Activated naive CD4-positive, alpha-beta T cell treated with anti-CD3 and anti-CD28 coated beads for 36 hours (primary cell): ENCODE results near the gene ASTN2. TPM values are rescaled to one million over a fixed set of nuclear protein-coding genes. Genes with fewer than 3 reads are reported as not detected.

ENCODE experiments used
- CTCF ChIA-PET: fragments of 350-600 bp; sonication (Branson Sonifier 250); formaldehyde crosslinking; loops from one replicate; lab custom pipeline; 2021; ENCODE audit warnings: antibody characterized with exemption; lab: Charles Lee
- DNase-seq: peaks from one replicate; pipeline ENCODE4 v3.0.0-alpha.2; 2020
- H3K27ac Mint-ChIP-seq: one replicate; pipeline ENCODE4 v1.8.0; 2021; ENCODE audit warnings: mild to moderate bottlenecking, mixed read lengths
- H3K27me3 Mint-ChIP-seq: one replicate; pipeline ENCODE4 v1.8.0; 2021; ENCODE audit warnings: low read depth, mixed read lengths
- H3K36me3 Mint-ChIP-seq: one replicate; pipeline ENCODE4 v1.8.0; 2021; ENCODE audit warnings: low read depth, mixed read lengths
- H3K4me1 Mint-ChIP-seq: one replicate; pipeline ENCODE4 v1.8.0; 2021; ENCODE audit warnings: low read depth, mixed read lengths
- H3K4me3 Mint-ChIP-seq: one replicate; pipeline ENCODE4 v1.8.0; 2021; ENCODE audit warnings: mild to moderate bottlenecking, moderate library complexity, mixed read lengths
- H3K9me3 Mint-ChIP-seq: one replicate; pipeline ENCODE4 v1.8.0; 2021; ENCODE audit warnings: mixed read lengths
- intact Hi-C: fragments of 100-400 bp; cut with micrococcal nuclease; formaldehyde crosslinking; loops from one replicate; pipeline ENCODE4 v1.15.1; 2023
- total RNA-seq, 2 experiments: library from RNA; stranded (reverse); gene quantifications; one replicate each; pipeline ENCODE4 v1.2.3, GENCODE V29; 2021

ASTN2 gene
- total RNA-seq, 2 experiments from 2014 or later: 6.0 to 6.6 TPM

GRCh38 chr9:117412006-117412715, 2.7 kb downstream of the ASTN2 start:
- Mint-ChIP-seq H3K27ac (no peak overlapping the region), H3K27me3 (peaks cover 37% of the 10 kb centered on the region), H3K9me3 (no peaks in the 10 kb centered on the region), H3K4me3 (no peak overlapping the region), H3K36me3 (peaks cover 1% of the 10 kb centered on the region), H3K4me1 (peaks cover 4% of the 10 kb centered on the region)
- CTCF ChIA-PET: no interaction called here
- no peak for DNase-seq
- intact Hi-C loops: no loop called here

DNA sequence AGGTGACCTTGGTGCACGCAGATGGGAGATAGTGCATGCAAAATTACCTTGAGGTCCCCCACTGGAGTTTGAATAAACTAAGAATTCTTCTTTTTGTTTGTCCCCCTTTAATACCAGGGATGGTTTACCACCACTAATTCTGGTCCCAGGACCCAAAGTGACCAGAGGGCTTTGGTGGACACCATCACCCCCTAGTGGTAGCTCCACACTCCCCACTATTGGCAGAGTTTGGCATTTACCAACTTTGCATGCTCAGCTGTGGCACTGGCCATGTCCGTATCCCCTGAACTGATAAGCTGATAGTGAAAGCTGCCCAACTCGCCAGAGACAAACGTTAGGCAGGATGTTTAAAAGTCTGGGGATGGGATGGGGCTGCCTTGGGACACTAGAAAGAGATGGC, 3.3 kb downstream of the ASTN2 start:
- Mint-ChIP-seq H3K4me1 (peaks cover 4% of the 10 kb centered on the region), H3K27me3 (peaks cover 42% of the 10 kb centered on the region), H3K4me3 (no peak overlapping the region), H3K9me3 (no peaks in the 10 kb centered on the region), H3K27ac (no peak overlapping the region), H3K36me3 (peaks cover 1% of the 10 kb centered on the region)
- CTCF ChIA-PET: no interaction called here
- intact Hi-C loops: no loop called here
- no peak for DNase-seq

GRCh38 chr9:117409321-117409720, 5.5 kb downstream of the ASTN2 start:
- DNase-seq: no peak
- Mint-ChIP-seq H3K4me3 (no peak overlapping the region), H3K36me3 (peaks cover 1% of the 10 kb centered on the region), H3K4me1 (peaks cover 4% of the 10 kb centered on the region), H3K27ac (no peak overlapping the region), H3K9me3 (no peaks in the 10 kb centered on the region), H3K27me3 (peaks cover 44% of the 10 kb centered on the region)
- intact Hi-C loops: no loop called here
- CTCF ChIA-PET: no interaction called here

DNA sequence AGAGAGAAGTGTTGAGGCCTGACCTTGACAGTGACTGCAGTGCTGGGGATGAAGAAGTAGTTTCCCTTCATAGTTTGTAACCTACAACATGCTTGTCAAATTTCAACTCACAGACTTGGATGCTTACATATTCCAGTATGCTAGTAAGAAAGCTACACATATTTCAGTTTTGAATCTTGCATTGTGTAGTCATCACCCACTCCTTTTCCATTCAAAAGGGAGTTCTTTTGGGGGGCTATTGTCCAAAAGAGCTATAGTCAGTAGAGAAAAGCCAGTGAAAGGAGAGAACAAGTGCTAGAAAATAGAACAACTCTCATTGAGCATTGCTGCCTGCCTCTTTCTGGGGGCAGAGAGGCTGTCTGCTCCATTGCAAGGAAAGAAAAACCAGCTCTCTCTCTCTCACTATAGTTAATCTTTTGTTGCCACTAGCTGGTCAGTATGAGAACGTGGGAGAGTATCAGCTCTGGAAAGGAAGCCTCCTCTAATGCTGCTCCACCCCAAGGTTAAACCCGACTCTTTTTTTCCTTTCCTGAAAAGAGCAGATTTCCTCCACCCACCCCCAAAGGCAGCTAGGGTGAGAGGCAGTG, 7.3 kb downstream of the ASTN2 start:
- H3K27ac Mint-ChIP-seq: no peak overlapping the region
- H3K36me3 Mint-ChIP-seq: peaks cover 1% of the 10 kb centered on the region
- no peak overlapping the region for H3K4me3 Mint-ChIP-seq
- intact Hi-C loops: no loop called here
- H3K4me1 Mint-ChIP-seq: no peaks in the 10 kb centered on the region
- CTCF ChIA-PET: interaction anchor here (0.6 kb wide), 1 partner anchor 10 kb away, joined by 3 read pairs; no protein-coding TSS in a partner anchor
- H3K9me3 Mint-ChIP-seq: no peaks in the 10 kb centered on the region
- peaks cover 27% of the 10 kb centered on the region for H3K27me3 Mint-ChIP-seq
- no peak for DNase-seq

DNA sequence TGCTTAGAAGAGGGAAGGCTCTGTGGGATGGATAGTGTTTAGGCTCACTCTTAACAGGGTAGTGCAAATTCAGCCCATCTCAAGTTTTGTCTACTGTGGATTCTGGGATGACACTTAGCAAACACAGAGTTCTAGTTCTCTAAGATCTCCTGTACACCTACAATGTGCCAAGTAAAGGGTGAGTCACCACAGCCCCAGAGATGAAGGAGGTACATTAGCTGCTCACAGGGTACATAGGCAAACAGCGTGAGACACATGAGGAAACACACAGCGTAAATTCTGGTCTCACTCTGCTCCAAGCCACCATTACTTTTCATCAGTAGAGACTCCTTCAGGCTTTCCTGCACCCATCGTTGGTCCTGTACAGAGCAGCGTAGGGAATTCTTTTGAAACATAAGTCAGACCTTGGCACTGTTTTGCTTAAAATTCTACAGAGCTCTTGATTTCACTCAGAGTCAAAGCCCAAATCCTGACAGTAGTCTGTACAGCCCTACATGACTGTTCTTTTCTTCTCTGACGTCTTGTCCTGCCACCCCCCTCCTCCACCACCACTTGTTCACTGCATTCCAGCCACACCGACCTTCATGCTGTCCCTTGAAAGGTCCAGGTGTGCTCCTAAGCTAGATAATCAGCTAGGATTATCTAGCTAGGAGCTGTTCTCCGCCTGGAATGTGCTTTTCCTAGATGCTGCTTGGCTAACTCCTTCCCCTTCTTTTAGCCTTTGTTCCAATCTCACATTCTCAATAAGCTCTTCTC, 8.7 kb downstream of the ASTN2 start:
- no peak for DNase-seq
- Mint-ChIP-seq H3K36me3 (no peaks in the 10 kb centered on the region), H3K4me3 (no peak overlapping the region), H3K27me3 (peaks cover 14% of the 10 kb centered on the region), H3K4me1 (no peaks in the 10 kb centered on the region), H3K27ac (no peak overlapping the region), H3K9me3 (no peaks in the 10 kb centered on the region)
- CTCF ChIA-PET: no interaction called here
- intact Hi-C loops: no loop called here

DNA sequence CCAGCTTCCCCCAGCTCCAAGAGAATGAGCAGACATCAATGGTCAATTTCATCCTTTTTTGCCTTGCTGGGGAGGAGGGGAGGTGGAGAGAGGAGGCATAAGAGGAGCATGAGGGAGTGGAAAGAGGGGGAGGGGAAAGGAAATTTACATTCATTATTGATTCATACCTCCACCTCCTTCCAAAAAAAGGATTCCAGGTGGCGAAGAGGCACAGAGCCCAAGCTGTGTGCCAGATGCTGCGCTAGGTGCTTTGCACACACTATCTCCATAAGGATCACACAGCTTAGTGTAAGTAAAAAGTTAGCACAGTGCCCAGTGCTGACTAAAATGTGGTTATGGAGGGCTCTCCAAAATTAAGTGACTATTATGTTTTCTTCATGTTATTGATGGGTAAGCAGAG, 11.0 kb downstream of the ASTN2 start:
- no peak overlapping the region for H3K27ac Mint-ChIP-seq
- H3K27me3 Mint-ChIP-seq: peaks cover 10% of the 10 kb centered on the region
- no peaks in the 10 kb centered on the region for H3K36me3 Mint-ChIP-seq
- H3K4me1 Mint-ChIP-seq: no peaks in the 10 kb centered on the region
- no peak overlapping the region for H3K4me3 Mint-ChIP-seq
- intact Hi-C loops: no loop called here
- no peaks in the 10 kb centered on the region for H3K9me3 Mint-ChIP-seq
- CTCF ChIA-PET: interaction anchor here (1.6 kb wide), 1 partner anchor 84 kb away, joined by 4 read pairs; no protein-coding TSS in a partner anchor
- DNase-seq: no peak

- no peaks in the 10 kb centered on the region for H3K9me3 Mint-ChIP-seq
- DNase-seq: no peak
- H3K4me1 Mint-ChIP-seq: no peaks in the 10 kb centered on the region
- H3K4me3 Mint-ChIP-seq: no peak overlapping the region
- intact Hi-C loops: no loop called here
- H3K27me3 Mint-ChIP-seq: peaks cover 9% of the 10 kb centered on the region
- no peaks in the 10 kb centered on the region for H3K36me3 Mint-ChIP-seq
- CTCF ChIA-PET: interaction anchor here (1.6 kb wide), 1 partner anchor 84 kb away, joined by 4 read pairs; no protein-coding TSS in a partner anchor
- H3K27ac Mint-ChIP-seq: no peak overlapping the region
Measured at GRCh38 chr9:117403403-117403811, 11.4 kb downstream of the ASTN2 start.

GRCh38 chr9:117400171-117400570, 14.7 kb downstream of the ASTN2 start:
- Mint-ChIP-seq H3K27ac (no peak overlapping the region), H3K27me3 (no peaks in the 10 kb centered on the region), H3K9me3 (no peaks in the 10 kb centered on the region), H3K36me3 (no peaks in the 10 kb centered on the region), H3K4me1 (no peaks in the 10 kb centered on the region), H3K4me3 (no peak overlapping the region)
- intact Hi-C loops: no loop called here
- DNase-seq: no peak
- CTCF ChIA-PET: no interaction called here

DNA sequence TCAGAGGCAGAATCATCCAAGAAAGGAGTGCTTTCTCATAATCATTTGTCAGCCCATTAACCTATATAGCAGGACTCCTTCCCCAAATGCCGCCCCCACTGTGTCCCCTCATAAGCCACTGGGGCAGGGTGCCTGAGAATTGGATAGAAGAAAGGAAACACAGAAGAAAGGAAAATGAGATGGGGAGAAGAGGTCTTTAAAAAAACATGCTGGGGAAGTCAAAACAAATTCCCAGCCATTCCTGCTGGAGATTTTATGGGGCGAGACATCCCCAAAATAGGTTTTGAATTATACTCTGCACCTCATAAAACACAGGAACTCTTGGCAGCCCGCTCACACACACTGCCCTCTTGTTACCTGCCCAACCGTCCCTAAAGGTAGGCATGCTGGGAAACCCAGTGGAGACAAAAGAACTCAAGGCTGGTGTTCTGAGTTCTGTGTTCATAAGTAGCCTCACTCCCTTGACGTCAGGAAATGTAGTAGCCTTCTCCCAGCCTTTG, 19.7 kb downstream of the ASTN2 start:
- Mint-ChIP-seq H3K9me3 (no peaks in the 10 kb centered on the region), H3K27me3 (no peaks in the 10 kb centered on the region), H3K36me3 (no peaks in the 10 kb centered on the region), H3K4me3 (no peak overlapping the region), H3K27ac (no peak overlapping the region), H3K4me1 (no peaks in the 10 kb centered on the region)
- DNase-seq: no peak
- CTCF ChIA-PET: no interaction called here
- intact Hi-C loops: no loop called here

GRCh38 chr9:117394655-117395054, 20.2 kb downstream of the ASTN2 start:
- H3K27me3 Mint-ChIP-seq: no peaks in the 10 kb centered on the region
- no peaks in the 10 kb centered on the region for H3K4me1 Mint-ChIP-seq
- no peaks in the 10 kb centered on the region for H3K36me3 Mint-ChIP-seq
- intact Hi-C loops: no loop called here
- CTCF ChIA-PET: no interaction called here
- no peak for DNase-seq
- H3K9me3 Mint-ChIP-seq: no peaks in the 10 kb centered on the region
- H3K4me3 Mint-ChIP-seq: no peak overlapping the region
- H3K27ac Mint-ChIP-seq: no peak overlapping the region

DNA sequence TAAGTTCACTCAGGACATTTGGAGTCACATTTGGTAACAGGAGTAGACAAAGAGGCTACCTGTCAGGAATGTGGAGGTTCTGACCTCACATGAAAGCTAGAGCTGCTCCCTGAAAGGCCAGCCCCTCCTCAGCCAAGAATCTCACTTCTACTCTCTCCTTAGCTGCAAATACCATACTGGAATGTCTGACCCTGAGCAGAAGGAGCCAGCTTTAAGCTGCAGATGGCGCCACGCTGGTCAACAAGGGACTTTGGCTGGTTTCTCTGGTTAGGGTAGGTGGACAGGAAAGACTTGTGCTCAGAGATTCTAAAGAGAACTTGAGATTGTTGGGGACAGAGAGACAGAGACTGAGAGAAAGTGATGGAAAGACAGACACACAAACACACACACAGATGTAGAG, 21.9 kb downstream of the ASTN2 start:
- CTCF ChIA-PET: no interaction called here
- H3K4me1 Mint-ChIP-seq: no peaks in the 10 kb centered on the region
- intact Hi-C loops: no loop called here

GRCh38 chr9:117387422-117387821, 27.4 kb downstream of the ASTN2 start:
- no peak for DNase-seq
- Mint-ChIP-seq H3K4me3 (no peak overlapping the region), H3K27ac (no peak overlapping the region), H3K27me3 (no peaks in the 10 kb centered on the region), H3K4me1 (no peaks in the 10 kb centered on the region), H3K36me3 (no peaks in the 10 kb centered on the region), H3K9me3 (no peaks in the 10 kb centered on the region)
- CTCF ChIA-PET: no interaction called here
- intact Hi-C loops: no loop called here

More for the DNA sequence above, 21.9 kb downstream of the ASTN2 start:
- H3K27me3 Mint-ChIP-seq: no peaks in the 10 kb centered on the region
- H3K27ac Mint-ChIP-seq: no peak overlapping the region
- H3K4me3 Mint-ChIP-seq: no peak overlapping the region
- H3K36me3 Mint-ChIP-seq: no peaks in the 10 kb centered on the region
- no peaks in the 10 kb centered on the region for H3K9me3 Mint-ChIP-seq
- DNase-seq: no peak
